OCI-LY7 (cell line): ENCODE results near the gene SPECC1L. TPM values are rescaled to one million over a fixed set of nuclear protein-coding genes. Genes with fewer than 3 reads are reported as not detected.

Source experiments
- BruUV-seq: library from RNA; stranded (reverse); fragments of 400-500 nt; replicated peaks from 2 replicates; lab custom pipeline; 2021; lab: Mats Ljungman, UMichigan
- CTCF ChIA-PET: fragments of 300-600 bp; sonication (Branson Sonifier 250); formaldehyde crosslinking; loops from one replicate; lab custom pipeline; 2022; ENCODE audit warnings: antibody characterized with exemption; ENCODE audit not compliant: unreplicated experiment; lab: Charles Lee
- POLR2A ChIA-PET: fragments of 300-600 bp; sonication (Branson Sonifier 250); formaldehyde crosslinking; loops from one replicate; lab custom pipeline; 2022; ENCODE audit warnings: antibody characterized with exemption; lab: Charles Lee
- DNase-seq: peaks from one replicate; pipeline ENCODE4 v3.0.0-alpha.2; 2015; ENCODE audit warnings: low spot score
- H2AFZ ChIP-seq: fragments of 200-600 bp; sonication (generic), shearing (Covaris generic); 2 replicates; pipeline ENCODE4 v1.6.1; 2014; ENCODE audit warnings: mild to moderate bottlenecking, antibody characterized with exemption, low read length, moderate library complexity
- H3K27ac ChIP-seq: fragments of 200-600 bp; sonication (generic); 2 replicates; pipeline ENCODE4 v1.5.1; 2014; ENCODE audit warnings: mixed run types, low read depth, mild to moderate bottlenecking, moderate library complexity, low read length, inconsistent platforms; ENCODE audit not compliant: poor library complexity, severe bottlenecking
- H3K36me3 ChIP-seq: fragments of 200-600 bp; sonication (generic); 2 replicates; pipeline ENCODE4 v1.6.1; 2014; ENCODE audit warnings: mild to moderate bottlenecking, antibody characterized with exemption, low read length, moderate library complexity, mixed read lengths; ENCODE audit not compliant: insufficient read depth
- H3K4me1 ChIP-seq: fragments of 200-600 bp; sonication (generic); 2 replicates; pipeline ENCODE4 v1.5.1; 2014; ENCODE audit warnings: mild to moderate bottlenecking, low read length; ENCODE audit not compliant: insufficient read depth, poor library complexity, severe bottlenecking
- H3K4me2 ChIP-seq: fragments of 200-600 bp; sonication (generic); 2 replicates; pipeline ENCODE4 v1.6.1; 2014; ENCODE audit warnings: mild to moderate bottlenecking, low read length
- H3K4me3 ChIP-seq: fragments of 200-600 bp; sonication (generic); 2 replicates; pipeline ENCODE4 v1.5.1; 2014; ENCODE audit warnings: mild to moderate bottlenecking, low read depth, low read length; ENCODE audit not compliant: poor library complexity, severe bottlenecking
- H3K79me2 ChIP-seq: fragments of 200-600 bp; sonication (generic); 2 replicates; pipeline ENCODE4 v1.6.1; 2016; ENCODE audit warnings: low read depth, mild to moderate bottlenecking, low read length, moderate library complexity, mixed read lengths; ENCODE audit not compliant: insufficient read depth
- H3K9me2 ChIP-seq: fragments of 200-600 bp; sonication (generic); 2 replicates; pipeline ENCODE4 v1.6.1; 2016; ENCODE audit warnings: mild to moderate bottlenecking, low read length, mixed read lengths; ENCODE audit not compliant: insufficient read depth
- H3K9me3 ChIP-seq: fragments of 200-600 bp; sonication (generic); 2 replicates; pipeline ENCODE4 v1.6.1; 2014; ENCODE audit warnings: mild to moderate bottlenecking, mixed run types, low read length, mixed read lengths
- H4K20me1 ChIP-seq: fragments of 200-600 bp; sonication (generic); 2 replicates; pipeline ENCODE4 v1.6.1; 2014; ENCODE audit warnings: mild to moderate bottlenecking, antibody characterized with exemption, low read length, moderate library complexity, mixed read lengths; ENCODE audit not compliant: insufficient read depth
- CTCF ChIP-seq: fragments of 200-600 bp; sonication (generic); conservative IDR thresholded peaks from 2 replicates; pipeline ENCODE4 v1.5.1; 2014; ENCODE audit warnings: mild to moderate bottlenecking, antibody characterized with exemption, low read length, moderate library complexity, mixed read lengths
- EZH2phosphoT487 ChIP-seq: fragments of 200-600 bp; sonication (generic); IDR thresholded peaks from 2 replicates; pipeline ENCODE4 v1.6.1; 2018; ENCODE audit warnings: low read depth, borderline replicate concordance, mild to moderate bottlenecking, mixed run types, antibody characterized with exemption, low read length, moderate library complexity, mixed read lengths
- intact Hi-C: fragments of 100-400 bp; cut with micrococcal nuclease; formaldehyde crosslinking; loops from one replicate; pipeline ENCODE4 v1.10.0; 2022; ENCODE audit not compliant: unreplicated experiment
- total RNA-seq, 2 experiments: library from RNA; depleted of rRNA in 1 of 2; stranded (reverse); fragments of >200 nt in 1 of 2; shearing (Covaris generic) in 1 of 2; gene quantifications; 2 replicates each; pipeline ENCODE4 v1.2.3, GENCODE V29; 2014 to 2022

The SPECC1L gene
- total RNA-seq, 2 experiments from 2014 or later: 47.0 to 66.2 TPM

DNA sequence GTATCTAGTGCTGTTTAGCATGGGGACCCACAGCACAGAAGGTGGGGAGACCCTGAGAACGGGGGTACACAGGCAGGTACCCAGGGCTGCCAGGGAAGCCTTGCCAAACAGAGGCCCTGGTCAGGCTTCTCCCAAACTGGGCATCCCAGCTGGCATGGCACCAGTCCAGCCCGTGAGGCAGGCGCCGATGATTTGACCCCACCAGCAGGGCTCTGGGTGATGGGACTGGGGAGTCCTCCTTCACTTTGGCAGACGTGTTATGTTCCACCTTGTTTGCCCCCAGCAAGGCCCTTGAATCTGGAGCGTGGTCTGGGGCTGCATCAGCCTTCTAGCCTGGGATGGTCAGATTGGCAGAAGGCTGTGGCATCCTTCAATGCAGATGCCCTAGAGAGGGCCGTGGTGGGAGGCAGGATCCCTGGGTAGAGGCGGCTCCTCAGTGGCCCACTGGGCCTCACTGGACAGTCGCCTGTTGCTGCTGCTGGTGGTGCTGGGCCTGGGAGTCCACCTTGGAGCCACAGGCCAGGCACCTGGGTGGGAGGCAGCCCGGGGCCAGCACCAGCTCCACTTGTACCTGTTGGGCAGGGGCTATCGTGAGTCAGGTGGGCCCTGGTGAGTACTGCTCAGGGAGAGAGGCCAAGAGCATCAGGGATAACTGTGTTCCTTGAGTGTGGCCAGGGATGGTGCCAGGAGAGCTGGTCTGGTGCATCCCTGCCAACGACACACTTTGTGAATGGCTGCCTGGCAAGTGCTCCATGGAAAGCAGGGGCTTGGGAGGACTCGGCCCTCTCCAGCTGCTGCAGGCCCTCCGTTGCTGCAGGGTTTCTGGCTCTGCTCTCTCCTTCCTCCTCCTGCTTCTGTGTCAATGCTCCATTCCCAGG is 160.0 kb downstream of the SPECC1L start:
- intact Hi-C loops: no loop called here
- Histone ChIP-seq H3K4me3 (peak overlapping the region; percentile 71), H3K27ac (peak overlapping the region; percentile 99), H4K20me1 (no peaks in the 10 kb centered on the region), H3K4me1 (peaks cover 97% of the 10 kb centered on the region), H3K79me2 (peaks cover 66% of the 10 kb centered on the region), H3K9me3 (no peaks in the 10 kb centered on the region), H3K9me2 (no peaks in the 10 kb centered on the region), H2AFZ (no peak overlapping the region), H3K4me2 (peak overlapping the region; percentile 97), H3K36me3 (peaks cover 14% of the 10 kb centered on the region; the same call in 1 of the 2 replicates)
- no peak for TF ChIP-seq CTCF
- TF ChIP-seq EZH2phosphoT487: no peak
- CTCF ChIA-PET: no interaction called here
- POLR2A ChIA-PET: no interaction called here
- no peak for DNase-seq
- no TSS peak for BruUV-seq

DNA sequence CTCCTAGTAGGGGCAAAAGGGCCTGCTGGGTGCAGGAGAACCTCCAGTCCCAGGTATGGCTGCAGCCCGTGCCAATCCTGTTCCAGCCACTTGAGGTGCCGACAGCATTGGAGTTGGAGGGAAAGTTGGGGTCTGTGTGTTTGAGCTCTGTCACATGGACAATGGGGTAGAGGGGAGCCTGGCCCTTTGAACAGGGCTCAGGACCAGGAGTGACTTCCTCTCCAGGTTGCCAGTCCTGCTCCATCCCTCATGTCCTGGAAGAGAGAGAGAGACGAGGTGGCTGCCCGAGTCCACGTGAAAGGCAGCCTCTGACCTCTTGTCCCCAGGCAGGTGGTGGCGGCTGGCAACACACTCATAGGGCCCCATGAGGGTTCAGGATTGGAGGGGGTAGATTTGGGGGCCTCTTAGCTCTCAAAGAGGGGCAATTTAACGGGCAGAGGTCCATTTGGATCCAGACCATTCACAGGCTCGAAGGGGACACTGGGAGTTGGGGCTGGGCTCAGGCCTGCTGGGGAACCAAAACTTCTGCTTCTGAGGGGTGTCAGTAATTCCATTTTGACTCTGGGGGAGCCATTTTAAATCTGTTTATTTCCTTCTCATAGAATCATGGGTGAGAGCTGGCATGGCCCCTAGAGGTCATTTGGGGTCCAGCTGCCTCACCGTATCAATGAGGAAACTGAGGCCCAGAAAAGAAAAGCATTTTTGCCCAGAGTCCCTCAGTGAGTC is 160.8 kb downstream of the SPECC1L start:
- ChIA-PET CTCF (no interaction called here), POLR2A (no interaction called here)
- BruUV-seq: no TSS peak
- peak overlapping the region; percentile 61 for H3K4me3 ChIP-seq
- intact Hi-C loops: no loop called here
- H3K9me2 ChIP-seq: no peaks in the 10 kb centered on the region
- H4K20me1 ChIP-seq: no peaks in the 10 kb centered on the region
- peak overlapping the region; percentile 99 for H3K27ac ChIP-seq
- peaks cover 22% of the 10 kb centered on the region; the same call in 1 of the 2 replicates for H3K36me3 ChIP-seq
- no peak overlapping the region for H2AFZ ChIP-seq
- peak overlapping the region; percentile 97 for H3K4me2 ChIP-seq
- H3K4me1 ChIP-seq: peaks cover 97% of the 10 kb centered on the region
- no peak for DNase-seq
- H3K79me2 ChIP-seq: peaks cover 69% of the 10 kb centered on the region
- no peaks in the 10 kb centered on the region for H3K9me3 ChIP-seq
- TF ChIP-seq EZH2phosphoT487 (no peak), CTCF (no peak)
